Measurements from ENCODE around the gene LANCL1. TPM values are rescaled to one million over a fixed set of nuclear protein-coding genes. Genes with fewer than 3 reads are reported as not detected.
"Not testable (repeated sequence)": the region's sequence is repeated elsewhere in the genome, so short reads cannot be mapped to it uniquely, and the experiment has no call there.

The LANCL1 gene
- total and polyA plus RNA-seq, 4 donors, result 6.8 to 53.9 (median 19.5) TPM

- no peak for TF ChIP-seq CTCF (IDR thresholded peaks at IDR 0.05; ENCODE audit: control extremely low read depth, extremely low read depth)
- peaks cover 4 to 10% (median 8%) of the 10 kb centered on the region in 4 donors for H3K36me3 ChIP-seq (ENCODE audit: control insufficient read depth in 4 of 4, insufficient read depth in 4 of 4, low read length in 4 of 4)
- H3K27me3 ChIP-seq (ENCODE audit: control insufficient read depth in 3 of 3, insufficient read depth in 3 of 3, low read length in 2 of 3), result no peaks in the 10 kb centered on the region
- 75 to 78% methylated on average over 5 of the region's 5 CpGs for WGBS, 2 donors
- DNase-seq (no peak), ATAC-seq (ENCODE audit: insufficient read depth, low FRiP score) (no peak)
- no peak overlapping the region for H3K27ac ChIP-seq (ENCODE audit: low read depth in 1 of 2, low read length in 1 of 2)
- peaks cover 0 to 2% (median 0%) of the 10 kb centered on the region in 5 donors for H3K4me1 ChIP-seq (ENCODE audit: control insufficient read depth in 5 of 5, insufficient read depth in 5 of 5, low read length in 5 of 5)
- H3K9ac ChIP-seq (ENCODE audit: insufficient read depth in 1 of 2, low read length in 2 of 2), result no peak overlapping the region
- peaks cover 0 to 13% (median 0%) of the 10 kb centered on the region in 4 donors for H3K9me3 ChIP-seq (ENCODE audit: control insufficient read depth in 4 of 4, insufficient read depth in 3 of 4, low read length in 3 of 4)
- no peak overlapping the region for H3K4me3 ChIP-seq
These were observed 48.0 kb downstream of the LANCL1 start for GRCh38 chr2:210428393-210429179.

DNA sequence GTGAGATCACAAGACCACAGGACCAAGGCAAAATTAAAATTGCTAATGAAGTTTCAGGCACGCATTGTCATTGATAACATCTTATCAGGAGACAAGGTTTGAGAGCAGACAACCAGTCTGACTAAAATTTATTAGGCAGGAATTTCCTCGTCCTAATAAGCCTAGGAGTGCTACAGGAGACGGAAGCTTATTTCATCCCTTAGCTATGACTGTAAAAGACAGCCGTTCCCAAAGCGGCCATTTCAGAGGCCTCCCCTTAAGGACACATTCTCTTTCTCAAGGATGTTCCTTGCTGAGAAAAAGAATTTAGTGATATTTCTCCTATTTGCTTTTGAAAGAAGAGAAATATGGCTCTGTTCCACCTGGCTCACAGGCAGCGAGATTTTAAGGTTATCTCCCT, 49.2 kb downstream of the LANCL1 start:
- H3K36me3 ChIP-seq (ENCODE audit: control insufficient read depth in 4 of 4, insufficient read depth in 4 of 4, low read length in 4 of 4); H3K27ac ChIP-seq (ENCODE audit: low read depth in 1 of 2, low read length in 1 of 2); H3K4me3 ChIP-seq; ATAC-seq (ENCODE audit: insufficient read depth, low FRiP score); DNase-seq; H3K4me1 ChIP-seq (ENCODE audit: control insufficient read depth in 5 of 5, insufficient read depth in 5 of 5, low read length in 5 of 5); H3K9ac ChIP-seq (ENCODE audit: insufficient read depth in 1 of 2, low read length in 2 of 2); H3K27me3 ChIP-seq (ENCODE audit: control insufficient read depth in 3 of 3, insufficient read depth in 3 of 3, low read length in 2 of 3): not testable (repeated sequence)
- peaks cover 0 to 13% (median 0%) of the 10 kb centered on the region in 4 donors for H3K9me3 ChIP-seq (ENCODE audit: control insufficient read depth in 4 of 4, insufficient read depth in 3 of 4, low read length in 3 of 4)
- 97 to 98% methylated on average over 6 of the region's 6 CpGs for WGBS, 2 donors

DNA sequence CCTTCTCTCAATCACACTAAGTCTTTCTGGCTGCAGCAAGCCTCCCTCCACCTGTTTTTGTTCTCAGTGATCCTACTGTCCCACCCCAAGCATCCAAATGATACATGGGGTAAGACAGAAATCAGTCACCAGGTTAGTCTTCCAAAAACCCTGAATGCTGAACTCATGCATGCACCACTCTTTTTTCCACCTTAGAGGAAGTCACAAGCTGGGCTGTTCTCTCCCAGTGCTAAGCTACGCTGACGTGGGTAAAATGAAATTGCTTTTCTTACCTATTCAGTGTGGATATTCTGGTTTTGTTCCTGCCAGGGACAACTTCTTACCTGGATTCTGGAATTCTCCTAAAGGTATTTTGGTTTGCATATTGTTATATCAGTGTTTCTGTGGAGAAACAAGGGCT, 54.2 kb downstream of the LANCL1 start:
- H3K9ac ChIP-seq (ENCODE audit: insufficient read depth in 1 of 2, low read length in 2 of 2), result no peak overlapping the region
- ATAC-seq (ENCODE audit: insufficient read depth, low FRiP score) (no peak), DNase-seq (no peak)
- peaks cover 0 to 10% (median 0%) of the 10 kb centered on the region in 4 donors for H3K9me3 ChIP-seq (ENCODE audit: control insufficient read depth in 4 of 4, insufficient read depth in 3 of 4, low read length in 3 of 4)
- no peaks in the 10 kb centered on the region for H3K4me1 ChIP-seq (ENCODE audit: control insufficient read depth in 5 of 5, insufficient read depth in 5 of 5, low read length in 5 of 5)
- no peak overlapping the region for H3K27ac ChIP-seq (ENCODE audit: low read depth in 1 of 2, low read length in 1 of 2)
- no peak overlapping the region for H3K4me3 ChIP-seq
- no peaks in the 10 kb centered on the region for H3K27me3 ChIP-seq (ENCODE audit: control insufficient read depth in 3 of 3, insufficient read depth in 3 of 3, low read length in 2 of 3)
- 25 to 59% methylated on average over 2 of the region's 2 CpGs for WGBS, 2 donors
- no peaks in the 10 kb centered on the region for H3K36me3 ChIP-seq (ENCODE audit: control insufficient read depth in 4 of 4, insufficient read depth in 4 of 4, low read length in 4 of 4)
- no peak for TF ChIP-seq CTCF (IDR thresholded peaks at IDR 0.05; ENCODE audit: control extremely low read depth, extremely low read depth)

GRCh38 chr2:210421916-210422315, 54.6 kb downstream of the LANCL1 start:
- Histone ChIP-seq H3K4me1 (ENCODE audit: control insufficient read depth in 5 of 5, insufficient read depth in 5 of 5, low read length in 5 of 5) (no peaks in the 10 kb centered on the region), H3K9me3 (ENCODE audit: control insufficient read depth in 4 of 4, insufficient read depth in 3 of 4, low read length in 3 of 4) (peaks cover 0 to 7% (median 2%) of the 10 kb centered on the region in 4 donors), H3K36me3 (ENCODE audit: control insufficient read depth in 4 of 4, insufficient read depth in 4 of 4, low read length in 4 of 4) (no peaks in the 10 kb centered on the region), H3K4me3 (no peak overlapping the region), H3K9ac (ENCODE audit: insufficient read depth in 1 of 2, low read length in 2 of 2) (no peak overlapping the region), H3K27me3 (ENCODE audit: control insufficient read depth in 3 of 3, insufficient read depth in 3 of 3, low read length in 2 of 3) (no peaks in the 10 kb centered on the region), H3K27ac (ENCODE audit: low read depth in 1 of 2, low read length in 1 of 2) (no peak overlapping the region)
- DNase-seq, result no peak
- no peak for TF ChIP-seq CTCF (IDR thresholded peaks at IDR 0.05; ENCODE audit: control extremely low read depth, extremely low read depth)
- ATAC-seq (ENCODE audit: insufficient read depth, low FRiP score), result no peak
- 30 to 31% methylated on average over 3 of the region's 3 CpGs for WGBS, 2 donors
